SK-N-SH (cell line): ENCODE measurements around the gene SH3BGRL3.

Experiments used
- EP300 ChIP-seq, 2 experiments: IDR thresholded peaks; 2 replicates each; pipeline versions ENCODE4 v1.4.0 to v1.6.1; 2012; ENCODE audit warnings: borderline replicate concordance in 1 of 2, low read depth in 1 of 2, low read length in 1 of 2
- EZH2phosphoT487 ChIP-seq: fragments of 200-600 bp; sonication (generic); IDR thresholded peaks from 2 replicates; pipeline ENCODE4 v1.6.1; 2017; ENCODE audit warnings: low read depth, mixed run types, mild to moderate bottlenecking, antibody characterized with exemption, moderate library complexity, borderline replicate concordance
- JUND ChIP-seq: IDR thresholded peaks from 2 replicates; pipeline ENCODE4 v1.4.0; 2012
- MEF2A ChIP-seq: IDR thresholded peaks from 2 replicates; pipeline ENCODE4 v1.4.0; 2012; ENCODE audit warnings: low read depth, borderline replicate concordance
- MXI1 ChIP-seq: IDR thresholded peaks from 2 replicates; pipeline ENCODE4 v1.6.1; 2012; ENCODE audit warnings: mild to moderate bottlenecking, low read depth, low read length, improper control_type of control experiment
- NFIC ChIP-seq: IDR thresholded peaks from 2 replicates; pipeline ENCODE4 v1.4.0; 2012; ENCODE audit warnings: borderline replicate concordance
- POLR2AphosphoS5 ChIP-seq: IDR thresholded peaks from 2 replicates; pipeline ENCODE4 v1.6.1; 2012; ENCODE audit warnings: low read depth, low read length
- RFX5 ChIP-seq: IDR thresholded peaks from 2 replicates; pipeline ENCODE4 v1.6.1; 2012; ENCODE audit warnings: mild to moderate bottlenecking, improper control_type of control experiment, low read length
- SIN3A ChIP-seq: IDR thresholded peaks from 2 replicates; pipeline ENCODE4 v1.6.1; 2012; ENCODE audit warnings: low read depth, mild to moderate bottlenecking, low read length, moderate library complexity, borderline replicate concordance
- SMC3 ChIP-seq: IDR thresholded peaks from 2 replicates; pipeline ENCODE4 v1.6.1; 2012; ENCODE audit warnings: low read depth, low read length, improper control_type of control experiment
- TF ChIP-seq, protein P1 (sequence below): fragments of 200-600 bp; sonication (generic); IDR thresholded peaks from 2 replicates; pipeline ENCODE4 v1.6.1; 2017; ENCODE audit warnings: antibody characterized with exemption, mild to moderate bottlenecking, moderate library complexity
- TF ChIP-seq, protein P2 (sequence below): IDR thresholded peaks from 2 replicates; pipeline ENCODE4 v1.4.0; 2012; ENCODE audit warnings: low read depth
- TF ChIP-seq, protein P3 (sequence below): fragments of 150-350 bp; IDR thresholded peaks from 2 replicates; pipeline ENCODE4 v1.6.1; 2017; ENCODE audit warnings: antibody characterized with exemption, low read length, low read depth, borderline replicate concordance

DNA sequence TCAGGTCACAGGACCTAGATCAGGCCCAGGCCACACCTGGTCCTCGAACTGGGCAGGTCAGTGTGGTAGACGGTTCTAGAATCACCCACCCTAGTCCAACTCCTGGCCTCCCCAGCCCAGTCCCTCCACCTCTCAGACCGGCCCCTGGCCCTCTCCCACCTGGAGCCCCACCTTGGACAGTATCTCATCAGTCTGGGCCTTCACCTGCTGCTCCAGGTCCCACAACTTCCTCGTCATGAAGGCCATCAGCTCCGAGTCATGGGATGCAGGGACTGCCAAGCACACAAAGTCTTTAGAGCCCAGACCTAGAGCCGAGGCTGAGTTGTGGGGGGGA, 17.9 kb downstream of the SH3BGRL3 start:
- TF ChIP-seq, protein P1, sequence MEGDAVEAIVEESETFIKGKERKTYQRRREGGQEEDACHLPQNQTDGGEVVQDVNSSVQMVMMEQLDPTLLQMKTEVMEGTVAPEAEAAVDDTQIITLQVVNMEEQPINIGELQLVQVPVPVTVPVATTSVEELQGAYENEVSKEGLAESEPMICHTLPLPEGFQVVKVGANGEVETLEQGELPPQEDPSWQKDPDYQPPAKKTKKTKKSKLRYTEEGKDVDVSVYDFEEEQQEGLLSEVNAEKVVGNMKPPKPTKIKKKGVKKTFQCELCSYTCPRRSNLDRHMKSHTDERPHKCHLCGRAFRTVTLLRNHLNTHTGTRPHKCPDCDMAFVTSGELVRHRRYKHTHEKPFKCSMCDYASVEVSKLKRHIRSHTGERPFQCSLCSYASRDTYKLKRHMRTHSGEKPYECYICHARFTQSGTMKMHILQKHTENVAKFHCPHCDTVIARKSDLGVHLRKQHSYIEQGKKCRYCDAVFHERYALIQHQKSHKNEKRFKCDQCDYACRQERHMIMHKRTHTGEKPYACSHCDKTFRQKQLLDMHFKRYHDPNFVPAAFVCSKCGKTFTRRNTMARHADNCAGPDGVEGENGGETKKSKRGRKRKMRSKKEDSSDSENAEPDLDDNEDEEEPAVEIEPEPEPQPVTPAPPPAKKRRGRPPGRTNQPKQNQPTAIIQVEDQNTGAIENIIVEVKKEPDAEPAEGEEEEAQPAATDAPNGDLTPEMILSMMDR, result no peak
- TF ChIP-seq MEF2A (no peak), MXI1 (no peak), RFX5 (no peak), POLR2AphosphoS5 (no peak), EP300 (IDR thresholded peaks at IDR 0.05; ENCODE audit: borderline replicate concordance in 1 of 2, low read depth in 1 of 2, low read length in 1 of 2) (no peak), NFIC (no peak), EZH2phosphoT487 (no peak), SMC3 (no peak), SIN3A (no peak), JUND (no peak)
- TF ChIP-seq, protein P2, sequence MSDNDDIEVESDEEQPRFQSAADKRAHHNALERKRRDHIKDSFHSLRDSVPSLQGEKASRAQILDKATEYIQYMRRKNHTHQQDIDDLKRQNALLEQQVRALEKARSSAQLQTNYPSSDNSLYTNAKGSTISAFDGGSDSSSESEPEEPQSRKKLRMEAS, result no peak
- TF ChIP-seq, protein P3, sequence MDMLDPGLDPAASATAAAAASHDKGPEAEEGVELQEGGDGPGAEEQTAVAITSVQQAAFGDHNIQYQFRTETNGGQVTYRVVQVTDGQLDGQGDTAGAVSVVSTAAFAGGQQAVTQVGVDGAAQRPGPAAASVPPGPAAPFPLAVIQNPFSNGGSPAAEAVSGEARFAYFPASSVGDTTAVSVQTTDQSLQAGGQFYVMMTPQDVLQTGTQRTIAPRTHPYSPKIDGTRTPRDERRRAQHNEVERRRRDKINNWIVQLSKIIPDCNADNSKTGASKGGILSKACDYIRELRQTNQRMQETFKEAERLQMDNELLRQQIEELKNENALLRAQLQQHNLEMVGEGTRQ, result no peak
